Mucosa of gallbladder (tissue), 1 donor: Measurements from ENCODE around the gene CDC14A. TPM values are rescaled to one million over a fixed set of nuclear protein-coding genes. Genes with fewer than 3 reads are reported as not detected.
A peak's percentile ranks its signal among the peaks of the same experiment; 100 is the strongest.

Experiments
- DNase-seq: peaks from one replicate; pipeline ENCODE4 v3.0.0-alpha.2; 2020; ENCODE audit warnings: low spot score
- total RNA-seq: library from RNA; stranded (reverse); gene quantifications from one replicate; pipeline ENCODE4 v1.2.1, GENCODE V29; 2021
- donor health status: DM: no; HTN: no; CAD: no.

The CDC14A gene
- total RNA-seq, 1 donor from 2014 or later = 7.1 TPM

GRCh38 chr1:100482748-100483147 is 130.4 kb downstream of the CDC14A start:
- no peak for DNase-seq

GRCh38 chr1:100483230-100483629 is 130.9 kb downstream of the CDC14A start:
- no peak for DNase-seq

DNA sequence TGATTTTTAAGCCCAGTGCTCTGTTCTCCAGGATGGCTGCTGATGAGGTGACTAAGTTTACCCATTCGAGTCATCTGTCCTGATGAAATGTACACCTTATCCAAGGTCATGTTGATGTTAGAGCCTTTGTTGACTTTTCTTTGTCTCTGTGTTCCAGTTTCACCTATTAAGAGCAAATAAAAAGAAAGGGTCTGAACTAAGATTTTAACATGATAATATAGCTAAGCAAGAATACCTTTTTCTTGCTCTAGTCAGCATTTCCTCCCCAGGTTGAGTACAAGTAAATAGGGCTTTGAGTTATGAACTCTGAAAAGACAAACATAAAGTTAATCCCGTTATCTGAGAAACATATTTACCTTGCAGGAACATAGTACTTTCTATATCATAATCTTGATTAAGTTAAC is 133.6 kb downstream of the CDC14A start:
- no peak for DNase-seq

GRCh38 chr1:100494393-100495084 is 142.2 kb downstream of the CDC14A start:
- DNase-seq = no peak

DNA sequence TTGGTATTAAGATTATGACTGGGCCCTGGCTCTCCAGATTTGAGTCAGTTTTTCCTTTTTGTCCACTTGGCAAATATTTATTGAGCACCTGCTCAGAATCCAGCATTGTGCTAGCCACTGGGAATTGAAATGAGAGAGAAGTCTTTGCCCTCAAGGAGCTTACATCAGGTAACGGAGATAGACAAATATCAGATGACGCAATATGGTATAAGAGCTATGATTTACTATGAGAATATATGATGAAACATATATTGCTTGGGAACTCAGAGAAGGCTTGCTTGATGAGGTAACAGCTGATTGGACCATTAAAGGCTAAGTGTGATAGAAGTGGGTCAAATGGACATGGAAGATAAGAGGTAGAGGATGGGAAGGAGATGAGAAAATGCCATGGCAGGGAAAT is 144.6 kb downstream of the CDC14A start:
- DNase-seq = no peak

GRCh38 chr1:100497796-100498195 is 145.5 kb downstream of the CDC14A start:
- no peak for DNase-seq

- DNase-seq = no peak
Measured at GRCh38 chr1:100499194-100499811, 147.0 kb downstream of the CDC14A start.

- no peak for DNase-seq
Measured at GRCh38 chr1:100502052-100502792, 149.9 kb downstream of the CDC14A start.

DNA sequence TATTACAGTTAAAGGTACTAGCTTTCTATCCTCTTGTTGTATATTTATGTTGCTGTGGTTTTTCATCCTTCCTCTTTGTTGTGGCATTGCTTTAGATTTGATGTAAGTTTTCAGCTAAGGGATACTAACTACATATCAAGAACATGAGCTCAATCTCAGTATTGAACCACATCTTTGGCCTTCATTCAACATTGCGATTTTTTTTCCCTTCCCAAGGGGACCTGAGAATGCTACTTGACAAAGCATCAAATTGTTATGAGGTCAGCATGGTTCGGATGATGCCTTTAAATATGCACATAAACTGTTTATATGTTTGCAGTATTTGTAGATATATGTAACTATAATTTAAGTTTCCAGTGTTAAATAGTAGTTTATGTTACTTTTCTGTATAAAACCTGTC is 153.9 kb downstream of the CDC14A start:
- DNase-seq = no peak

DNA sequence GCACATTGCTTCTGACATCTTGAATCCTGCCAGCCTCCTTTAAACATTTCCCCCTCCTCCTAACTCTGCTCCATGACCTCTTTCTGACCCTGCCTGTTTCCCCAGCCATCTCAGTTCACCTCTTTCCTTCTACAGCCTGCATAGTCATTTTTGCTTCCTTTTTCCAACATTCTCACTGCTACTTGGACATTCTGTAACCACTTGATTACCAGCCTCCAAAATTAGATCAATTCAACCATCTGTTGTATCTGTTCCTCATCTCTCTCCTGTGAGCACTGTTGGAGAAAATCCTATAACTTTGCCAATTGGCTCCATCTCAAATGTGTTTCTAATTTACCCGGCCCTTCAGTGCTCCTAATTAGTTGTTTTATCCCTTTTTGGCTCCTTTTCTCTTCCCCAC is 158.1 kb downstream of the CDC14A start:
- DNase-seq = no peak

- DNase-seq = no peak
Measured at GRCh38 chr1:100511058-100511457, 158.8 kb downstream of the CDC14A start.

GRCh38 chr1:100511773-100512172 is 159.5 kb downstream of the CDC14A start:
- DNase-seq = no peak

- no peak for DNase-seq
Measured at GRCh38 chr1:100512803-100513352, 160.6 kb downstream of the CDC14A start.

DNA sequence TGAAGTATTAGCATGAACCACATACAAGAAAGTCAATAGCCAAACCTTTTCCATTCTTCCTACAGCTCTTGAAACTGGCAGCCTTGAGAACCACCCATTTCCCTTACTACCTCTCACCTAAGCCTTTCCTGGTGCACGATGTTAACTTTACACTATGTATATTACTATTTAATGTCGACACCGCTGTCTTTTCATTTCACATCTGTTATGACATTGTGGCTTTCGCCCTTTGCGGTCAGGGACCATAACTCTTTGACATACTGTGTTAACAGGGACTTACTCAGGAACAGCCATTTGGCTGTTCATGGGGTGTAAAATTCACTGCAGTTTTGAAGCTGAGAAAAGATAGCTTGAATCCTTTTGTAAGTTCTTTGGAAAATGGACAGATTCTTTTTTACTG is 164.6 kb downstream of the CDC14A start:
- no peak for DNase-seq

- DNase-seq = no peak
Measured at GRCh38 chr1:100517515-100517914, 165.2 kb downstream of the CDC14A start.

GRCh38 chr1:100518023-100518422 is 165.7 kb downstream of the CDC14A start:
- DNase-seq = no peak

DNA sequence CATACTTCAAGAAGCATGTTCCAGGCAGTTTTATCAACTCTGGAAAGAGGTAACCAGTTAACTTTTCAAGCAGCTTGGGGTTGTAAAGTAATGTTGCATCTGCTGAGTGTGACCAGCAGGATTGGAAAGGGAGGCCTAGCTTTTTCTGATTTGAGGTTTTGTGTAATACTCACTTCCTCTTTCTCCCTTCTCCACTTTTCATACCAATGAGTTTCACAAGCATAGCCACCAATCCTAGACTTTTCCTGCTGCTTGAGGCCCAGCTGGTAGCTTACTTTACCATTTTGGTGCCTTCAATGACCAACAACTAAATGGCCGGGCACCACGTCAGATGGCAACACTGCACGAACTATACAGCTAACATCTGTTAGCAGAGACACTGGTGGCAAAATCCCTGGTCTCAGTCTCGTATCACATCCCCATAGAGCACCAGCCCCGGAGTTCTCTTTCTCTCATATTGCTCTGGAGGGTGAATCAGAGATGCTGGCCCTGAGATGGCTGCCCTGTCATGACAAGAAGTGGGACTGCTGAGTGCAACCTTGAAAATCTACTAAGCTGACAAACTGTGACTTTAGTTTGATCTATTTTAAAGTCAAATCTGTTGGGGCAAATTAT is 170.8 kb downstream of the CDC14A start:
- no peak for DNase-seq

- no peak for DNase-seq
Measured at GRCh38 chr1:100524355-100524754, 172.0 kb downstream of the CDC14A start.

GRCh38 chr1:100526894-100527293 is 174.6 kb downstream of the CDC14A start:
- no peak for DNase-seq

DNA sequence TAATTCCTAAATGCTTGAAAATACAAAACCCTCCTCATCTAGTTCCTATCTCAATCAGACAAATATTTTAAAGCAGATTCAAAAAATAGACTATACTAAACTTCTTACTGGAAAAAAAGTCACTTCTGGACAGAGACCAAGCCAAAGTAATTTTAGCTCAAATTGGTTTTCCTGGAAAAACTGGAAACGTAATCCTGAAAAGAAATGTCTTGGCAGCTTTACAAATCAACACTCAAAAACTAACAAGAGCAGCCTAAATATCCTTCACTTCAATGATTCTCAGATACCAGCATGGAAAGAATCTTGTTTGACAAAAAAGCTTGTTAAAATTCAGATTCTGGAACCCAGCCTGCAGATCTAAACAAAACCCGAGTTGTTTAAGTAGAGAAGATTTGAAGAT is 176.6 kb downstream of the CDC14A start:
- DNase-seq = no peak

DNA sequence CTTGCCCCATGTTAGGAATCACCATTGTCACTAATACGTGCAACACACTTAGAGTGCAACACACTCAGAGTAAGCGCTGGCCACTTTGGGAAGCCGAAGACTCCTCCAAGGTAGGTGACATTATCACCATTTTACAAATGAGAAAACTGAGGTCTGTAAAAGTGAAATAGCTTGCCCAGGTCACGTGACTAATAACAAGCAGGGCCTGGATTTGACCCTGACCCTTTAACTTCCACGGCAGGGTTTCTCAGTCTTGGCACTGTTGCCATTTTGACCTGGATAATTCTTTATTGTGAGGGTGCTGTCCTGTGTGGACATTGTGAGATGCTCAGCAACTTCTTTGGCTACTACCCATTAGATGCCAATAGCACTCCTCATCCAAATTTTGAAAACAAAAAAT is 177.8 kb downstream of the CDC14A start:
- DNase-seq = no peak

- peak; percentile 36 for DNase-seq
Measured at GRCh38 chr1:100530880-100531487, 178.7 kb downstream of the CDC14A start.
